Skeletal muscle tissue (tissue), 4 donors: ENCODE measurements around the gene CWH43. TPM values are rescaled to one million over a fixed set of nuclear protein-coding genes. Genes with fewer than 3 reads are reported as not detected.
"Not testable (repeated sequence)": the region's sequence is repeated elsewhere in the genome, so short reads cannot be mapped to it uniquely, and the experiment has no call there.

ENCODE experiments used
- H3K27ac ChIP-seq: one replicate; pipeline ENCODE4 v1.7.0; 2013; ENCODE audit warnings: mild to moderate bottlenecking, low read depth, low read length, inconsistent platforms
- H3K27me3 ChIP-seq, 3 donors: one replicate each; pipeline ENCODE4 v1.7.0; 2013; ENCODE audit warnings: low read length in 3 of 3; ENCODE audit not compliant: control insufficient read depth in 3 of 3, insufficient read depth in 3 of 3
- H3K36me3 ChIP-seq, 3 donors: one replicate each; pipeline ENCODE4 v1.7.0; 2013; ENCODE audit warnings: low read length in 3 of 3; ENCODE audit not compliant: control insufficient read depth in 3 of 3, insufficient read depth in 3 of 3
- H3K4me1 ChIP-seq, 3 donors: one replicate each; pipeline ENCODE4 v1.7.0; 2013; ENCODE audit warnings: low read length in 3 of 3, mild to moderate bottlenecking in 3 of 3; ENCODE audit not compliant: control insufficient read depth in 3 of 3, insufficient read depth in 3 of 3
- H3K4me3 ChIP-seq, 3 donors: one replicate each; pipeline ENCODE4 v1.7.0; 2013; ENCODE audit warnings: low read length in 3 of 3
- H3K9ac ChIP-seq, 3 donors: one replicate each; pipeline ENCODE4 v1.7.0; 2013; ENCODE audit warnings: low read length in 3 of 3, mild to moderate bottlenecking in 3 of 3, moderate library complexity in 2 of 3, low read depth in 1 of 3
- H3K9me3 ChIP-seq, 3 donors: one replicate each; pipeline ENCODE4 v1.7.0; 2013; ENCODE audit warnings: low read length in 3 of 3; ENCODE audit not compliant: control insufficient read depth in 3 of 3
- total RNA-seq: library from RNA; depleted of rRNA; stranded (reverse); fragments of >200 nt; gene quantifications from one replicate; pipeline ENCODE4 v1.2.3, GENCODE V29; 2014
- donor health status: Osteomylitis.

Gene CWH43
- total RNA-seq, 1 donor from 2014 or later, result not detected

GRCh38 chr4:48970471-48970921 is 15.6 kb upstream of the CWH43 start:
- peaks cover 1 to 6% (median 3%) of the 10 kb centered on the region in 3 donors for H3K27me3 ChIP-seq

GRCh38 chr4:48974979-48975640 is 11.0 kb upstream of the CWH43 start:
- Histone ChIP-seq H3K9ac (no peak overlapping the region), H3K9me3 (no peaks in the 10 kb centered on the region), H3K4me1 (no peaks in the 10 kb centered on the region), H3K4me3 (no peak overlapping the region), H3K36me3 (no peaks in the 10 kb centered on the region), H3K27ac (no peak overlapping the region), H3K27me3 (peaks cover 3 to 14% (median 4%) of the 10 kb centered on the region in 3 donors)

More at GRCh38 chr4:48970471-48970921, 15.6 kb upstream of the CWH43 start:
- Histone ChIP-seq H3K9me3 (no peaks in the 10 kb centered on the region), H3K9ac (no peak overlapping the region), H3K4me3 (no peak overlapping the region), H3K27ac (no peak overlapping the region), H3K4me1 (no peaks in the 10 kb centered on the region), H3K36me3 (no peaks in the 10 kb centered on the region)

DNA sequence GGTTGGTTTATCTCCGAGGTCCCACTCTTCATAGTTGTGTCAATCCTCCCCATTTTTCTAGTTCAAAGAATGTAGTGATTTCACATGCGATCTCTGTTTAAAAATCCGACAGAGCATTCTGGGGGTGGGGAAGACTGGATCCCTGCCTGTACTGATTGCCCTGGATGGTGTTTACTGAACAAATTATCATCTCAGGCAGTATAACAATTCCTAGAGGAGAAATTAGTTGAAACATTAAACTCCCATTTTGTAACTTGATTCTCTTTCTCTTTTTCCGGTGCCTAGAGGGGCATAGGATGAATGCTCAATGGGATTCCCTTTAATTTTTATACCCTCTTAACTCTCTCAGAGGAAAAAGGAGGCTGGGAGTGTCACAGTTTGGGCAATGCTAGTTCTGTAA is 10.0 kb upstream of the CWH43 start:
- no peak overlapping the region for H3K9ac ChIP-seq
- no peaks in the 10 kb centered on the region for H3K9me3 ChIP-seq
- H3K36me3 ChIP-seq, result no peaks in the 10 kb centered on the region
- H3K27ac ChIP-seq, result no peak overlapping the region
- H3K4me3 ChIP-seq, result no peak overlapping the region
- H3K4me1 ChIP-seq, result no peaks in the 10 kb centered on the region
- H3K27me3 ChIP-seq, result peaks cover 3 to 14% (median 4%) of the 10 kb centered on the region in 3 donors

- H3K27ac ChIP-seq, result no peak overlapping the region
- no peak overlapping the region for H3K9ac ChIP-seq
- peaks cover under 1 to 15% (median 8%) of the 10 kb centered on the region in 3 donors for H3K27me3 ChIP-seq
- peaks cover 0 to 2% (median 0%) of the 10 kb centered on the region in 3 donors for H3K9me3 ChIP-seq
- H3K4me3 ChIP-seq, result no peak overlapping the region
- no peaks in the 10 kb centered on the region for H3K36me3 ChIP-seq
- H3K4me1 ChIP-seq, result no peaks in the 10 kb centered on the region
These were observed 6.0 kb upstream of the CWH43 start for GRCh38 chr4:48979914-48980579.

GRCh38 chr4:48984005-48984404 is 2.1 kb upstream of the CWH43 start:
- not testable (repeated sequence) for H3K9me3 ChIP-seq, H3K4me1 ChIP-seq, H3K9ac ChIP-seq, H3K4me3 ChIP-seq, H3K27ac ChIP-seq, H3K36me3 ChIP-seq
- H3K27me3 ChIP-seq, result peaks cover 17 to 24% (median 22%) of the 10 kb centered on the region in 3 donors

GRCh38 chr4:48985602-48985975 is 486 bp upstream of the CWH43 start:
- Histone ChIP-seq H3K4me3 (peak overlapping the region in 1 of 3 donors; percentile 38), H3K36me3 (no peaks in the 10 kb centered on the region), H3K4me1 (peaks cover 0 to 8% (median 0%) of the 10 kb centered on the region in 3 donors), H3K9me3 (peaks cover 0 to 2% (median 2%) of the 10 kb centered on the region in 3 donors), H3K27me3 (peaks cover 19 to 24% (median 22%) of the 10 kb centered on the region in 3 donors), H3K27ac (no peak overlapping the region), H3K9ac (no peak overlapping the region)

DNA sequence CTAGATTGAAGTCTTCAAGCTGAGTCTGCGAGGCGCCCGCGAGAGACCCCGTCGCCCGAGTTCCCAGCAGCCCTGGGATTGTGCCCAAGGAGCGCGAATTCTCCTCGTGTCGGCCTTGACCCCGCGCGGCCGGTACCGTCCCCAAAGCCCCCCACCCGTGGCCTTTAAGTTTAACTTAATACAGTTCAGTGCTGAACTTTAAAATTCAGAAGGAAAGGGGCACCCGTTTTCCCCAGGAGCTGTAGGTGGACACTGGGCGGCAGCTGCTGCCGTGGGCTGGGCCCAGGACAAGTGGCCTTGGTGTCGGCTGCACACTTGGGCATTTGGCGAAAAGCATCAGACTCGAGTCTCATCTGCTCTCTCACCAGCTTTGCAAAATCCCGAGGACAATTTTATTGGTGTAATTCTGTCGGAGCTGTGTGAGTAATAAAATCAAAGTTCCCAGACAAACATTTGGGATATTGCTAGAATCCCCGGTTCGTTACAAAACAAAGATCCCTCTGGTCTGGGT is 634 bp downstream of the CWH43 start:
- no peaks in the 10 kb centered on the region for H3K36me3 ChIP-seq
- no peak overlapping the region for H3K4me3 ChIP-seq

GRCh38 chr4:48989461-48990203 is 3.6 kb downstream of the CWH43 start:
- Histone ChIP-seq H3K27ac (no peak overlapping the region), H3K4me3 (no peak overlapping the region), H3K4me1 (peaks cover 0 to 8% (median 0%) of the 10 kb centered on the region in 3 donors), H3K27me3 (peaks cover 19 to 22% (median 22%) of the 10 kb centered on the region in 3 donors), H3K36me3 (no peaks in the 10 kb centered on the region), H3K9ac (no peak overlapping the region), H3K9me3 (peaks cover 0 to 6% (median 0%) of the 10 kb centered on the region in 3 donors)

More for the DNA sequence above, 634 bp downstream of the CWH43 start:
- no peak overlapping the region for H3K9ac ChIP-seq
- peaks cover 0 to 6% (median 2%) of the 10 kb centered on the region in 3 donors for H3K9me3 ChIP-seq
- H3K27ac ChIP-seq, result no peak overlapping the region
- peaks cover 0 to 8% (median 0%) of the 10 kb centered on the region in 3 donors for H3K4me1 ChIP-seq
- H3K27me3 ChIP-seq, result peaks cover 19 to 24% (median 22%) of the 10 kb centered on the region in 3 donors

- Histone ChIP-seq H3K9ac (no peak overlapping the region), H3K4me1 (peaks cover 0 to 1% (median 0%) of the 10 kb centered on the region in 3 donors), H3K27me3 (peaks cover 4 to 14% (median 13%) of the 10 kb centered on the region in 3 donors), H3K36me3 (no peaks in the 10 kb centered on the region), H3K9me3 (peaks cover 0 to 6% (median 0%) of the 10 kb centered on the region in 3 donors), H3K4me3 (no peak overlapping the region), H3K27ac (no peak overlapping the region)
These were observed 5.3 kb downstream of the CWH43 start for GRCh38 chr4:48991357-48991756.
